Renal pelvis (tissue), 4 donors: ENCODE measurements around the gene MAL. TPM values are rescaled to one million over a fixed set of nuclear protein-coding genes. Genes with fewer than 3 reads are reported as not detected.

Source experiments
- DNase-seq: peaks from one replicate; pipeline ENCODE4 v3.0.0-alpha.2; 2013
- polyA plus RNA-seq, 3 donors: library from polyadenylated mRNA; unstranded; fragments of 120-200 nt; gene quantifications; one replicate each; pipeline ENCODE4 v1.2.1, GENCODE V29; 2013; ENCODE audit not compliant: insufficient read length in 3 of 3

Gene MAL
- polyA plus RNA-seq, 3 donors = 283 to 352 (median 306) TPM

GRCh38 chr2:95044601-95045000, 19.1 kb downstream of the MAL start:
- no peak for DNase-seq

DNA sequence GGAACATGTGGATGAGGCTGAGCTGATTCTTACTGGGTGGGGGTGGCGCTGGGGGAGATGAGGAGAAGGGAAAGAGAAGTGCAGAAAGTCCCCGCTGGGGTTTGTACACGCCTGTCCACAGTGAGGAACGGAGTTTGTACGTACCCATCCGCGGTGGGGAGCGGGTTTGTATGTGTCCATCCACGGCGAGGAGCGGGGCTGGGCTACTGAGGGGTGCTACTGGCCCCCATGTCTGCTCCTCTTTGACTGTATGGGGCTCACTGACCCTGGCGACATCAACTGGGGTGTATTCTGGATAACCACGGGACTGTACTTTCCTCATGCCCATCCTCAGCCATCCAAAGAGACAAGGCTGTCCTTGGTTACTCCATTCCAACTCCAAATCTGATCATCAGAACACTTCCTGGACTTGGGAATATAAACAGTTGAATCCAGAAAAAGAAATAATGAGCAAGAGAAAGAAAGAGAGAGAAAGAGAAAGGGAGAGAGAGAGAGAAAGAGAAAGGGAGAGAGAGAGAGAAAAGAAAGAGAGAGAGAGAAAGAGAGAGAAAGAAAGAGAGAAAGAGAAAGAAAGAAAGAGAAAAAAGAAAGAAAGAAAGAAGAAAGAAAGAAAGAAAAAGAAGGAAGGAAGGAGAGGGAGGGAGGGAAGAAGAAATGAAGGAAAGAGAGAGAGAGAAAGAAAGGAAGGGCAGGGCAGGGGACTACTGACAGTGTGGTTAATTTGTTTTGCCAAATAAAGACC, 21.0 kb downstream of the MAL start:
- DNase-seq = no peak

- DNase-seq = no peak
These were observed 22.4 kb downstream of the MAL start for GRCh38 chr2:95047629-95048510.

DNA sequence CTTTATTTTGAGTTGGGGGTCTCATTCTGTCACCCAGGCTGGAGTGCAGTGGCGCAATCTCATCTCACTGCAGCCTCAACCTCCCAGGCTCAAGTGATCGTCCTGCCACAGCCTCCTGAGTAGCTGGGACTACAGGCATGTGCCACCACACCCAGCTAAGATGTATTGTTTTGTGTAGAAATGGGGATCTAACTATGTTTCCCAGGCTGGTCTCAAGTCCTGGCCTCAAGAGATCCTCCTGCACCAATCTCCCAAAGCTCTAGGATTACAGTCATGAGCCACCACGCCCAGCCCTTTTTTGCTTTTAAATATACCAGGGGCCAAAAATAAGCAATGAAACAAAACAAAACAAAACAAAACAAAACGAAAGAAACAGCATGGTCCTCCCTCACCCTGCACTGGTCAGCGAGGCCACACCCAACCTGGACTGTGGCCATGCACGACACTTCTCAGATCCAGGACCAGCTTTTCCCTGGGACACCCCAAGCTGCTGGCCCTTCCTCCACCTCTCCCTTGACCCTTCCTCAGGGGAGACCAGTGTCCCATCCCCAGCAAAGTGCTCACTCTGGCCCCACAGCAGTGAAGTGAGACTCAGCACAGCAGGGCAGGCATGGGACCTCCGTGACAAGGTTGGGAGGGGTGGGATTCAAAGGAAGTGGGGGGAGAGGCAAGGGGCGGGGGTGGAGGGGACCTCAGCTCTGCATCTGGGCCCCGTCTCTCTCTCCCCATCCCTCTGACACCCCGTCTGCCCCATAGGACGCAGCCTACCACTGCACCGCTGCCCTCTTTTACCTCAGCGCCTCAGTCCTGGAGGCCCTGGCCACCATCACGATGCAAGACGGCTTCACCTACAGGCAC, 23.5 kb downstream of the MAL start:
- no peak for DNase-seq

GRCh38 chr2:95049683-95049955, 24.1 kb downstream of the MAL start:
- no peak for DNase-seq

- DNase-seq = no peak
These were observed 24.5 kb downstream of the MAL start for GRCh38 chr2:95049961-95050360.

DNA sequence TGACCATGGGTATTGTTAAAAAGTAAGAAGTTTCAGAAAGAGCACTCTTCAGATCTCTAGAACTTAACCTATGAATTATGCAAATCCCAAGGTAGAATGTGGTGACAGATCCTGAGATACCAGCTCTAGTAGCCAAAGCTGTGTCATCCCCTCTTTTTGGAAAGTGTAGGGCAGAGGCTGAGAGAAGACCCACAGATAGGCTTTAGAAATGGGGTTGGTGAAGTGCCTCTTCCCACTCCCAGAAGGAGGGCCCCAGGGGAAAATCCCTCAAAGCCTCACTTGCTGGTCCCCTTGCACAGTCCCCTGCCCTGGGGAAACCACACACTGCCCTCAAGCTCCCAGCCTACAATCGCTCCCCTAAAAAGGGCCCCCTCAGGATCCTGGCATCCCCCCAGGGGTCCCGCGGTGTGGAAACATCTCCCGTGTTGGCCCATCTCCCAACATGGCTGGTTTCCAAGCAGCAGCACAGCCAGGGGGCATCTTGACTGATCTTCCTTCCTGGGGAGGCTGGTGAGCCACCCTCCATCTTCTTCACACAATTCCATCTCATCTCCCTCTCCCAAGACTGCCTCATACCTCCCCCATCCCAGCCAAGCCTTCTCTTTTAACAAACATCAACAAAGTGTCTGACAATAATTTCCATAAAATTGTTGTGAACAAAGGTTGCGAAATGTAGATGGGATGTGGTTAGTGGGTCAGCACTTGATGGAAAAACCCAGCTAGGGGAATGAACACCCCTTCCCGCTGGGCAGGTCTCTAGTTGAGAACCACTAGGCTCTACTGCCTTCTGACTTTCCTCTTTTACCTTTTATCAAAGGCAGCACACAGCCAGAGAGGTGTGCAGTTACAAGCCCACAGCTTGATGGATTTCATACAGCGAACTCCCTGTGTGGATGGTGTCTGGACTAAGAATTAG, 25.1 kb downstream of the MAL start:
- no peak for DNase-seq

DNA sequence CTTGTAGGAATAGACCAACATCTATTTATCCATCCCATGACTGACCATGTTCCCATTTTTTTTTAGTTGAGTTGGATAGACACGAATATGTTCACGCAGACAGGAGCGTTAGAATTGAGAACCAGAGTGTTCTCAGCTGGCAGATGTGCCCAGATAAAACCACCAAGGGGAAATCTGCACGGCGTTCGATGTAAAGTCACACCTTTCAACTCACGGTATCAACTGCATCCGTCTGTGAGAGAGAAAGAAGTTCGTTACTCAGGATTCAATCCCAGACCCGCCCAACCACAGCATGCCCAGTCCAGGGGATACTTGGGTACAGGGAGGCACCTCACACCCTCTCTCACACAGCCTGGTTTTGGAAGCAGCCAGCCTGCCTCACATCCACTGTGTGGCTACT, 26.1 kb downstream of the MAL start:
- no peak for DNase-seq

DNA sequence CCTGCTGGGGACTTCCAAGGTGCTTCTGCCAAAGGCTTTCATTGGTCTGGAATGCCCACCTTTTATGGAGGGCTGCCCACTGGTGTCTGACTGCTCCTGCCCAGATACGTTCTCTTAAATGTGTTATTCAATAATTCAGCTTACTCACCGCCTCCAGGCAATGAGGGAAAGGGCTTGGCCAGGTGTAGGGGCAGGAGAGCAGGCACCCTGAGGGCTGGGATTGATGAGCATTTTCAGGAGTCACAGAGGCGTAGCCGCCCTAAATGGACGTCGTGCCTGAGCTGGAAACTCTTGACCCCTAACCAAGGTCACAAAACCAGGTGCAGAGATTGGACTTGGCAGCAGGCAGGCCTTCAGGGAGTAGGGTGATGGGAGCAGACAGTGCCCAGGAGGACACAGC, 26.8 kb downstream of the MAL start:
- DNase-seq = peak; percentile 67

DNA sequence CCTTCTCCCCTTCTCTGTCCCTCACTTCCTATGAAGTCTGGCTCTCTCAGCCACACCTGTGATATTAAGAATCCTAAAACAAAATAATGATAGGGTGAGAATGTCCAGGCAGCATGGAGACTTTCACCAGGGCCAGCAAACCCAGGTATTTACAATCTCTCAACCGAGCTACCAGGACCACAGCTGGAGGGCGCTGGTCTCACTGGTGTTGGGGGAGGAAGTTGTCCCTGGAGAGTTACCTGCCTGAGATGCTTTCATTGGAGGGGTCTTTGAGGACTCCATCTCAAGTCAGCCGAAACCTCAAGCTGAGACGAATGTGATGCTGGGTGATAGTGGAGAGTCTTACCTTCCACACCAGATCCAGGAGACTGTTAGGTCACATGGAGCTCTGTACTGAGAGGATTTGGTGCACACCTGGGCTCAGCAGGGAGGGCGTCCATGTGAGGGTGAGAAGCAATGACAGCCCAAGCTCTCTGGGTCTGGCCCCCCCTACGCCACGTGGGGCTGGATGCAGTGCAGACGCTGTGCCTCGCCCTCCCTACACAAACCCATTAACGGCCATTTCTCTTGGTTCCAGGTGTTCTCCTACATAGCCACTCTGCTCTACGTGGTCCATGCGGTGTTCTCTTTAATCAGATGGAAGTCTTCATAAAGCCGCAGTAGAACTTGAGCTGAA, 27.4 kb downstream of the MAL start:
- DNase-seq = no peak

DNA sequence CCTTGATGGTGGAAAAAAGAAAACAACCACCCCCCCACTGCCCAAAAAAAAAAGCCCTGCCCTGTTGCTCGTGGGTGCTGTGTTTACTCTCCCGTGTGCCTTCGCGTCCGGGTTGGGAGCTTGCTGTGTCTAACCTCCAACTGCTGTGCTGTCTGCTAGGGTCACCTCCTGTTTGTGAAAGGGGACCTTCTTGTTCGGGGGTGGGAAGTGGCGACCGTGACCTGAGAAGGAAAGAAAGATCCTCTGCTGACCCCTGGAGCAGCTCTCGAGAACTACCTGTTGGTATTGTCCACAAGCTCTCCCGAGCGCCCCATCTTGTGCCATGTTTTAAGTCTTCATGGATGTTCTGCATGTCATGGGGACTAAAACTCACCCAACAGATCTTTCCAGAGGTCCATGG, 28.0 kb downstream of the MAL start:
- DNase-seq = no peak

GRCh38 chr2:95054016-95054415, 28.5 kb downstream of the MAL start:
- no peak for DNase-seq

- DNase-seq = no peak
These were observed 29.8 kb downstream of the MAL start for GRCh38 chr2:95055262-95055661.

GRCh38 chr2:95056044-95056443, 30.5 kb downstream of the MAL start:
- no peak for DNase-seq

DNA sequence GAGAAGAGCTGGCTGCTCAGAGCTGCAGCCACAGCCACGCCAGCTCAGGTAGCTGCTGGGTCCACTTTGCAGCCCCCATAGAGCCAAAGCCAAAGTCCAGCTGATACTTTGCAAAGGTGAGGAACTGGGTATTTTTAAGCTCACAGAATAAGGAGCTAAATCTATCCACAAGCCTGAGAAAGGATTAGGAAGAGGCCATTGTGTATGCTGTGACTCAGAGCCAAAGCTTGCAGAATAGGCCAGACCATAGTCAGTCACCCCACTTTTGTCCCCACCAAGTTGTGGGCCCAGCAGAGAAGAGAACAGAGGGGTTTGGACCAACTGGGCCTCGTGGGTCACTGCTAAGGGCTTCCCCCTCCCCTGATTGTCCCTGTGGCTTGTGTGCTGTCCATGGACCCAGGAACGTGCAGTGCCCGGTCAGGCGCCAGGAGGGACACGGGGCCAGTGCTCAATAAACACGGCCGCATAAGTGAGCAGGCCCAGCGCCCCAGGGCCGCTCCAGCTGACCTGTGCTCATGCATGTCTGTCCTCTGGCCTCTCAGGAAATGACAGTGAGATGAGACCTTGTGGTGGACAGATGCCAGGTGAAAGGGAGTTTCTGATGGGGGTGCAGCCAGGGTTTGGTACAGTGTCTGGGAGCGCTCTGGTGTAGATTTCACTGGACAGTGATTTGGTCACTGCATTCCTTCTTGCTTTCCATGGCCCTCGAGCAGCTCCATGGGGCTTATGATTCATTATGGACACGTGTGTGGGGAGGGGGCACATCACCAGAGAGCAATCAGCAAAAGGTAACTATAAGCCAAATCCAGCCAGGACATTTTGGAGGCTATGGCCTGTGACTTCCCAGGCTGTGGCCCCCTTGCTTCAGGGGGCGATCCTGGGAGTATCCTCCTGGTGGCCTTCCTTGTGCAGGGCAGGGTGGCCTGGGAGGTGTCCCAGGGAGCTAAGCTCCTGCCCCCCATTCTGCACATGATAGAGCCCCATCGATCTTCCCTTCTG, 31.3 kb downstream of the MAL start:
- DNase-seq = no peak

- no peak for DNase-seq
These were observed 32.2 kb downstream of the MAL start for GRCh38 chr2:95057535-95058370.

DNA sequence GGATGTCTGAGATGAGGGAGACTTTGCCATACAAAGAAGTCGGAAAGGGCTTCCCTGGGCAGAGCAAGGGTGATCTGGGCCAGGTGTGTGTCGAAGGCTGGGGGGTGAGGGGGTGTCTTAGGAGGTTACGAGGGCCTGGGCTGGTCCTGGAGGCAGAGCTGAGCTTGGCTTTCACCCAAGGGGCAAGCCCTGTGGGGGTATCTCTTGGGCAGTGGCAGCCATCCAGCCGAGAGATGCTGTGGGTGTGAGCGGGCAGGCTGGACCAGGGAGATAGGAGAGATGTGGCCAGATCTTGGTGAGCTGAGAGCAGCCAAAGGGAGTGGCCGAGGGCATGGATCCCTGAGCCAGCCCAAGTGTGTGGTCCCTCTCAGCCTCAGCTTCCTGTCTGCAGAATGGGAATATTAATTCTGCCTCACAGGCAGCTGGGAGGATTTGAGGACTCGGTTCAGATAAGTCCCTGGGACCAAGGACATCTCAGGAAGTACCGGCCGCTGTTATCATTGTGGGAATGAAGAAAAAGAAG, 33.0 kb downstream of the MAL start:
- no peak for DNase-seq

DNA sequence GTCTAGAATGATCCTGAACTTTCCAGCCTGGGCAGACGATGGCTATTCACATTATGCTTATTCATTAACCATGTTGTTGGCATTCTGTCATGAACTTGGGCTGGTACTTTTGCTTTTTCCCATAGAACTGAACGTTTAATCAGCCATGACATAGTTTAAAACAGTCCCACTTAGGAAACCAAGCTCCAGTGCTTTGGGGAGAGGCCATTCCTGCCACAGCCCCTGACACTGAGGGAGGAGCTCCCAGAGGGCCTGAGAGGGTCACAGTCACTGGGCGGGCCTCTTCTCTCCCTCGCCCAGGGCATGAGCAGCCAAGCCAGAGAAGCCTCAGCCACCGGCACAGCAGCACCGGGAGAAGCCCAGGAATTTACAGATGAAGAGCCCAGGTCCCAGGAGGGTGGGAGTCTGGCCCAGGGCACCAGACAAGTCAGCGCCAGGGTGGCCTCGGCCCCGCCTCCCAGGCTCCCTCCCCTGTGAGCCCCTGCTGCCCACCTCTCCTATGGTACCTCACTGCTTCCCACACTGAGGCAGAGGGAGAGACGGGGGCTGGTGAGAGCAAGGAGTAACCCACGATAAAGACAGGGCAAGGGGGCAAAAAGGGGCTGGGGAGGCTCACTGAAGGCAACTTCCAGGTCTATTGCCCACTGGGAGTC, 33.6 kb downstream of the MAL start:
- peak; percentile 78 for DNase-seq
